Activated CD4-positive, alpha-beta T cell treated with anti-CD3 and anti-CD28 coated beads for 4 hours (primary cell): ENCODE results near the gene CLEC18C.
"Not testable (repeated sequence)": the region's sequence is repeated elsewhere in the genome, so short reads cannot be mapped to it uniquely, and the experiment has no call there.

Experiments
- DNase-seq, 2 donors: peaks; one replicate each; pipeline ENCODE4 v3.0.0-alpha.2; 2020

The CLEC18C gene

DNA sequence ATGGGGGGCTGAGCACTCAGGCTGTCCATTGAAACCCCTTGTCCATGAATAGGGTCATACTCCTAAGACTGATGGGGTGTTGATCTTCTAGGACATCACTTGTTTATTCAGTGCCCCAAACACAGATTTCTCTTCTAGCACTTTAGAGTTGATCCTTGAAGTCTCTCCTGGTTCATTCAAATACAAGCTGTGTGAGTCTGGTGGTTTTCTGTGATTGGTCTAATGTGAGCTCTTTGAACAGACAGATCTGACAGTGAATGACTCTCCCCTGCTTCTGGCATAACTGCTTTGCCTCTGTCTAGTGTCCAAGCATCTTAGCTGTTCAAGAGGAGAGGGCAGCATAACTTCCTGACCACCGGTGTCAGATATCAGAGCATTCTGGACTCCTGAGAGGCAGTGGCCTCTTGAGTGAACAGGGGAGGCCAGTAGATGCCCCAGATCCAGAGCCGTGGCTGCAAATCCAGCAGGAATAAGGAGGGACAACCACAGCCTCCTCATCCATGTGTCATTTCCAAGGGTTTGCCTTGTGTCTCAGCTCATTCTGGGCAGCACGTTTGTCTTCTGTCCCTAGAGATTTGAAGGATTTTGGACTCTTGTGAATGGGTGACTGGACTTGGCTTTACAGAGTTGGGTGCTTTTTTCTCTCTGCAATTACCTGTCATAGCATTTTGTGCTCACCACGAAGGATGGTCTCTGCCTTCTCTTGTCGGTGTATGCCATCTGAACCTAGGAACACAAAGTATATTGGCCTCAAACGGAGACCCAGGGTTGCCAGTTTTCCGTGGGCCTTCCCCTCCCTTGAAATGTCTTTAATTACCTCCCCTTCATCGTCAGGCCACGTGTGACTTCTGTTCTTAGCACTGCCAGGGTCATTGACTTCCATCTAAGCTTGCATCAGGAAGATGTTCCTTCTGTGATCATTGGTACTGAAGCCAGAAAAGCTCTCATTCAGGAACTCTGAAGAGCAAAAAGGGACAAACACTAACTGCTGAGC is 13.9 kb upstream of the CLEC18C start:
- no peak for DNase-seq

- no peak for DNase-seq
These were observed 13.2 kb upstream of the CLEC18C start for GRCh38 chr16:70160388-70160787.

- no peak for DNase-seq
These were observed 12.8 kb upstream of the CLEC18C start for GRCh38 chr16:70160821-70161220.

GRCh38 chr16:70161350-70161749 is 12.2 kb upstream of the CLEC18C start:
- DNase-seq, result no peak

DNA sequence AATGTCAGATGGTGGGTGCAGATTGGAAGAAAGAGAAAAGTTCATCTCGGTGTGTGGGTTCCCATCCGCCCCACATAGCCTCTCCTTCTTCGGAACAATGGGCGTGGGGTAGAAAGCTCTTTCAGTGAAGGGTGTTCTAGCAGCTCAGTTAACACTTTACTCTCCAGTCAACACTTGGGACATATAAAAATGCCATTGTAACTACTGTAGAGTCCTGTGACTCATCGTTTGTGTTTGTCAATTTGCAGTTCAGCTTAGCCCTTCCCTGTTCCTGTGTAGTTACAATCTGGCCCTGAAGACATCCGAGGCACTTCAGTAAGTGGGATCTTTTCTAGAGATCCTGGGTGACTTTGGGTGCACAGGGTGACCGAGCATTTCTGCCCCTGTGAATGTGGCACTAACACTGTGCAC is 11.5 kb upstream of the CLEC18C start:
- DNase-seq, result no peak

DNA sequence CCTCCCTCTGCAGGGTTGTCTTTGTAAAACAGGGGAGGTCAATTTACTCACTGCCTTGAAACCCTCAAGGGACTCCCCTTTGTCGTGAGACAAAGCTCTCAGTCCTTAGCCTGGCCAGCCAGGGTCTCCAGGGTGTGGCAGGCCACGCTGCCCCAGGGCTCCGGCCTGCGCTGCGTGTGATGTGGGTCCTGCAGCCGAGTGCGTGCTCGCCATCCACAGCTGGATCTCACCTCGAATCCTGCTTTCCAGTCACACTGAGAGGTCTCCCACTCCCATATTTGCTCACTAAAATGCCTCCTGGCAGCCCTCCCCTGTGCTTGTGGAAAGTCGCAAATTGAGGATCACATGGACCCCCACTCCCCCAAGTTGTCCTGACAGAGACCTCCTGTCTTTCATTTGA is 10.0 kb upstream of the CLEC18C start:
- DNase-seq, result no peak

GRCh38 chr16:70166688-70167087 is 6.9 kb upstream of the CLEC18C start:
- not testable (repeated sequence) for DNase-seq

- not testable (repeated sequence) for DNase-seq
These were observed 329 bp downstream of the CLEC18C start for GRCh38 chr16:70173916-70174315.

GRCh38 chr16:70174387-70174932 is 873 bp downstream of the CLEC18C start:
- not testable (repeated sequence) for DNase-seq

GRCh38 chr16:70187858-70188607 is 14.4 kb downstream of the CLEC18C start:
- not testable (repeated sequence) for DNase-seq

DNA sequence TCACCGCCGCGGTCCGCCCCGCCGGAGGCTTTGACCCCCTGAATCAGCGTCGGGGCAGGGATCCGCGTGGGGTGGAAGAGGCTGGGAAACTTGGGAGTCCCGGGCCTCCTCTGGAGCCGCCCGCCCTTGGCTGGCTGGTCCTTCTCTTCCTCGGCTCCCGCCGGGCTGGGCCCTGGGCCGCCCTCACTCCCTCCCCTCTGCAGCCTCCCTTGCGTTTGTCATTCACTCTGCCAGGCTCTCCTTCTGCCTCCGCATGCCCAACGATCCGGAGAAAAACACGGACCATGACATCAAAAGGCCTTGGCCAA is 15.0 kb downstream of the CLEC18C start:
- not testable (repeated sequence) for DNase-seq

- DNase-seq, result not testable (repeated sequence)
These were observed 17.0 kb downstream of the CLEC18C start for GRCh38 chr16:70190574-70190973.

DNA sequence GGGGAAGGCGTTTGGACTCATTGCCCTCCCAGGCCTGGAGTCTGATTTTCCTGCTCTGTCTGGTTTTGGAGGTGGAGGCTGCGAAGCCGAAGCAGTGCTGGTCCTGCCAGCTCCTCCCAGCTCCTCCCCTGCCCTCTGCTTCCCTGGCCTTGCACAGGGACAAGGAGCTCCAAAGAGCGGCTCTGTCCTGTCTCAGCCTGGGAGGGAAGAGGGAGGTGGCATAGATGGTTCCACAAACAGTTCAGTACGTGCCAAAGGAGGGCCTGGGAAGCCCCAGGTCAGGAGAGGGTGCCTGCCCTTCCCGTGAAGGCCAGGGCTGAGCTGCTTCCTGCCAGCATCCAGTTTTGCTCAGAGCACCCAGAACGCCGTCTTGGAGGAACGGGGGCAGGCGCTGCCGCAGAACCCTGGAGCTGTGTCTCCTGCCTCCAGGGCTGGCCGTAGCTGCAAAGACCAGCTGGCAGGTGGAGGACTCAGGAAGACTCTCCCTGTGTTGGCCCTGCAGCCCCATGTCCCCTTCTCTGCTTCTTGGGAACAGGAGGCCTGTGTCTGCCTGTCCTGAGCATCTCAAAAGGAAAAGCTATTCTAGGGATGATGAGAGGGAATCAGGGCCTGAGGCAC is 23.2 kb downstream of the CLEC18C start:
- DNase-seq, result not testable (repeated sequence)

DNA sequence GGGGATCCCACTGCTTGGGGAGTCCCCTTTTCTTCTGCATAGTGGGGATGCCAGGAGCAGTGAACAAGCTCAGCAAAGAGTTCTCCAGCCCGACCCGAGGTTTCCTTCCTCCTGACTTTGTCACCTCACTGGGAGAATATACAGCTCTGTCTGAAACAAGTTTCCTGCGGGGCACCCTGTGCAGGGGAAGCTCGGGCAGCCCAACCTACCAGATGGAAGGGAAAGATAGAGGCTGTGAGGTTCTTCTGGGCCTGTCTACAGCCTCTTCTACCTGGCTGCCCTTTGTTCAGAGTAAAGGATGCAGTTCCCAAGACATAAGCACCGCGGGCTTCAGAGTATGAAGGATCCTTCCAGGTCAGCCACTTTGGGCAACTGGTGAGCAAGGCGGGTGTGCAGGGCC is 24.0 kb downstream of the CLEC18C start:
- not testable (repeated sequence) for DNase-seq

- DNase-seq, result not testable (repeated sequence)
These were observed 24.6 kb downstream of the CLEC18C start for GRCh38 chr16:70198230-70198629.

GRCh38 chr16:70198666-70199065 is 25.1 kb downstream of the CLEC18C start:
- not testable (repeated sequence) for DNase-seq

- not testable (repeated sequence) for DNase-seq
These were observed 25.6 kb downstream of the CLEC18C start for GRCh38 chr16:70199170-70199569.

DNA sequence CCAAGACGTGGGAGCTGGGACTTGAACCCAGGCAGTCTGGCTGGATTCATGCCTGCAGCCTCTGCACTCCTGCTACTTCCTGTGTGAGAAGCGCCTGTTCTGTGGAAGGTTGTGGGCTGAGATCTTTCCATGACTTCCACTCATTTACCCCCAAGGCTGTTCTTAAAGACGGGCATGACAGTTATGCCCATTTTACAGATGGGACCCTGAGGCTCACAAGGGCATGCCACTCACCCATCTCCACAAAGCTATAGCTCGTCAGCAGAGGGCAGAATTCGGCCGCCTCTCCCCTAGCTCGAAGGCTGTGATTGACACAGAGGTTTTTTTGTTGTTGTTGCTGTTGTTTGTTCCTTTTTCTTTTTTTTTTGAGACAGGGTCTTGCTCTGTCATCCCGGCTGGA is 26.5 kb downstream of the CLEC18C start:
- not testable (repeated sequence) for DNase-seq

- DNase-seq, result not testable (repeated sequence)
These were observed 29.9 kb downstream of the CLEC18C start for GRCh38 chr16:70203508-70203907.

- DNase-seq, result not testable (repeated sequence)
These were observed 30.4 kb downstream of the CLEC18C start for GRCh38 chr16:70204010-70204409.

DNA sequence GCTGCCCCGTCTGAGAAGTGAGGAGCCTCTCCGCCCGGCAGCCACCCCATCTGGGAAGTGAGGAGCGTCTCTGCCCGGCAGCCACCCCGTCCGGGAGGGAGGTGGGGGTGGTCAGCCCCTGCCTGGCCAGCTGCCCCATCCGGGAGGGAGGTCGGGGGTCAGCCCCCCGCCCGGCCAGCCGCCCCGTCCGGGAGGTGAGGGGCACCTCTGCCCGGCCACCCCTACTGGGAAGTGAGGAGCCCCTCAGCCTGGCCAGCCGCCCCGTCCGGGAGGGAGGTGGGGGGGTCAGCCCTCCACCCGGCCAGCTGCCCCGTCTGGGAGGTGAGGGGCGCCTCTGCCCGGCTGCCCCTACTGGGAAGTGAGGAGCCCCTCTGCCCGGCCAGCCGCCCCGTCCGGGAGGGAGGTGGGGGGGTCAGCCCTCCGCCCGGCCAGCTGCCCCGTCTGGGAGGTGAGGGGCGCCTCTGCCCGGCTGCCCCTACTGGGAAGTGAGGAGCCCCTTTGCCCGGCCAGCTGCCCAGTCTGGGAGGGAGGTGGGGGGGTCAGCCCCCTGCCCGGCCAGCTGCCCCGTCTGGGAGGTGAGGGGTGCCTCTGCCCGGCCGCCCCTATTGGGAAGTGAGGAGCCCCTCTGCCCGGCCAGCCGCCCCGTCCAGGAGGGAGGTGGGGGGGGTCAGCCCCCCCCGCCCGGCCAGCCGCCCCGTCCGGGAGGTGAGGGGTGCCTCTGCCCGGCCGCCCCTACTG is 31.2 kb downstream of the CLEC18C start:
- not testable (repeated sequence) for DNase-seq

DNA sequence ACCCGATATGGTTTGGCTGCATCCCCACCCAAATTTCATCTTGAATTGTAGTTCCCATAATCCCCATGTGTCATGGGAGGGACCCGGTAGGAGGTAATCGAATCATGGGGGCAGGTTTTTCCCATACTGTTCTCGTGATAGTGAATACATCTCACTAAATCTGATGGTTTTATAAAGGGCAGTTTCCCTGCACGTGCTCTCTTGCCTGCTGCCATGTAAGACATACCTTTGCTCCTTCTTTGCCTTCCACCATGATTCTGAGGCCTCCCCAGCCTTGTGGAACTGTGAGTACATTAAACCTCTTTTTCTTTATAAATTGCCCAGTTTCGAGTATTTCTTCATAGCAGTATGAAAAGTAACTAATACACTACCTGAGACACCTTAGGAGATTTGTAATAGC is 32.8 kb downstream of the CLEC18C start:
- not testable (repeated sequence) for DNase-seq
